Thyroid gland (tissue), 4 donors: ENCODE results near the gene FGF7.

ENCODE experiments used
- CTCF ChIP-seq, 6 experiments: fragments of 200-600 bp in 3 of 6; fragments of 450-650 bp in 3 of 6; sonication (generic) in 3 of 6; IDR thresholded peaks; one replicate each; pipeline ENCODE4 v1.5.1; 2016 to 2019; ENCODE audit warnings: antibody characterized with exemption in 6 of 6, mild to moderate bottlenecking in 2 of 6, inconsistent platforms in 1 of 6, moderate library complexity in 1 of 6
- POLR2A ChIP-seq, 2 donors: fragments of 450-650 bp; IDR thresholded peaks; one replicate each; pipeline ENCODE4 v1.6.1; 2017; ENCODE audit warnings: antibody characterized with exemption in 2 of 2, mild to moderate bottlenecking in 2 of 2, moderate library complexity in 1 of 2

GRCh38 chr15:49383266-49383665, 39.8 kb upstream of the FGF7 start:
- TF ChIP-seq CTCF (IDR thresholded peaks at IDR 0.05) = no peak
- no peak for TF ChIP-seq POLR2A (IDR thresholded peaks at IDR 0.05)
